Measurements from ENCODE around the gene NR0B2. TPM values are rescaled to one million over a fixed set of nuclear protein-coding genes. Genes with fewer than 3 reads are reported as not detected.

NR0B2 gene
- total RNA-seq, 2 donors from 2014 or later: 19.8 to 34.8 TPM

GRCh38 chr1:26890467-26890796, 23.3 kb downstream of the NR0B2 start:
- no peaks in the 10 kb centered on the region for H3K27me3 ChIP-seq
- peak in 1 of 3 donors; percentile 66 for TF ChIP-seq POLR2A (IDR thresholded peaks at IDR 0.05)
- TF ChIP-seq, protein P1, sequence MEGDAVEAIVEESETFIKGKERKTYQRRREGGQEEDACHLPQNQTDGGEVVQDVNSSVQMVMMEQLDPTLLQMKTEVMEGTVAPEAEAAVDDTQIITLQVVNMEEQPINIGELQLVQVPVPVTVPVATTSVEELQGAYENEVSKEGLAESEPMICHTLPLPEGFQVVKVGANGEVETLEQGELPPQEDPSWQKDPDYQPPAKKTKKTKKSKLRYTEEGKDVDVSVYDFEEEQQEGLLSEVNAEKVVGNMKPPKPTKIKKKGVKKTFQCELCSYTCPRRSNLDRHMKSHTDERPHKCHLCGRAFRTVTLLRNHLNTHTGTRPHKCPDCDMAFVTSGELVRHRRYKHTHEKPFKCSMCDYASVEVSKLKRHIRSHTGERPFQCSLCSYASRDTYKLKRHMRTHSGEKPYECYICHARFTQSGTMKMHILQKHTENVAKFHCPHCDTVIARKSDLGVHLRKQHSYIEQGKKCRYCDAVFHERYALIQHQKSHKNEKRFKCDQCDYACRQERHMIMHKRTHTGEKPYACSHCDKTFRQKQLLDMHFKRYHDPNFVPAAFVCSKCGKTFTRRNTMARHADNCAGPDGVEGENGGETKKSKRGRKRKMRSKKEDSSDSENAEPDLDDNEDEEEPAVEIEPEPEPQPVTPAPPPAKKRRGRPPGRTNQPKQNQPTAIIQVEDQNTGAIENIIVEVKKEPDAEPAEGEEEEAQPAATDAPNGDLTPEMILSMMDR (IDR thresholded peaks at IDR 0.05): no peak
- peak; percentile 36 for ATAC-seq
- H3K9me3 ChIP-seq: no peaks in the 10 kb centered on the region
- DNase-seq: no peak
- intact Hi-C loops (cut with DNase I): no loop called here
- peaks cover 5 to 27% of the 10 kb centered on the region in 2 donors for H3K36me3 ChIP-seq (replicated peaks in 1 of 2; ENCODE audit: insufficient read depth in 1 of 2, low read depth in 2 of 2)
- H3K4me1 ChIP-seq: peaks cover 17% of the 10 kb centered on the region
- peak overlapping the region; percentile 61 to 74 for H3K4me3 ChIP-seq
- WGBS, 2 donors: 0 to 2% methylated on average over 9 to 12 of the region's 12 CpGs
- H3K27ac ChIP-seq: peak overlapping the region; percentile 81 to 95 (median 92)

- peak; percentile 64 to 87 (median 83) for TF ChIP-seq POLR2A (IDR thresholded peaks at IDR 0.05)
- TF ChIP-seq, protein P1 (IDR thresholded peaks at IDR 0.05): no peak
- Histone ChIP-seq H3K27me3 (no peaks in the 10 kb centered on the region), H3K4me1 (peaks cover 17% of the 10 kb centered on the region), H3K4me3 (peak within 1 kb of the TSS; percentile 61 to 74), H3K9me3 (no peaks in the 10 kb centered on the region), H3K27ac (peak within 1 kb of the TSS; percentile 81 to 95 (median 92)), H3K36me3 (replicated peaks in 1 of 2; ENCODE audit: insufficient read depth in 1 of 2, low read depth in 2 of 2) (peaks cover 5 to 31% of the 10 kb centered on the region in 2 donors)
- intact Hi-C loops (cut with DNase I): no loop called here
- ATAC-seq (peak; percentile 93), DNase-seq (peak; percentile 79 to 85 (median 82))
- 1 to 2% methylated on average over 9 to 89 of the region's 89 CpGs for WGBS, 2 donors
Measured at GRCh38 chr1:26889551-26890466, 24.0 kb downstream of the NR0B2 start, which contains the start of gene GPN2. GPN2 (minus strand) TSS chr1:26890283; CDS start chr1:26890096, 187 bp downstream.

DNA sequence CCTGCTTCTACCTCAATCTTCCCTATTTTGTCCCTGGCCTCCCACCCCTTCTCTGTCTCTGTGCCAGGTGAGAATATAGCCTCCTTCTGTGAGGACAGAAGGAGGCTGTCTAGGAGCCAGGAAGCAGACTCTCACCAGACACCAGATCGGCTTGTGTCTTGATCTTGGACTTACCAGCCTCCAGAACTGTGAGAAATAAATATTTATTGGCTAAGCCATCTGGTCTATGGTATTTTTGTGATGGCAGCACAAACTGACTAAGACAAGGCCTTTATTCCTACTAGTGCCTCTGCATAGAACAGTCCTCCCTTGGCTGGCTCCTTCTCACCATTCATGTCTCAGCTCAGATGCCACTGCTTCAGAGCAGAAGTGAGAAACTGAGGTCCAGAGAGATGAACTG, 25.5 kb downstream of the NR0B2 start:
- intact Hi-C loops (cut with DNase I): no loop called here
- H3K4me3 ChIP-seq: no peak overlapping the region
- no peak for DNase-seq
- 85 to 86% methylated on average over 1 of the region's 1 CpG for WGBS, 2 donors
- no peak for ATAC-seq
- H3K27me3 ChIP-seq: no peaks in the 10 kb centered on the region
- no peaks in the 10 kb centered on the region for H3K9me3 ChIP-seq
- no peak overlapping the region for H3K27ac ChIP-seq
- TF ChIP-seq, protein P1 (IDR thresholded peaks at IDR 0.05): no peak
- TF ChIP-seq POLR2A (IDR thresholded peaks at IDR 0.05): no peak
- peaks cover 16 to 39% of the 10 kb centered on the region in 2 donors for H3K36me3 ChIP-seq (replicated peaks in 1 of 2; ENCODE audit: insufficient read depth in 1 of 2, low read depth in 2 of 2)
- peaks cover 17% of the 10 kb centered on the region for H3K4me1 ChIP-seq

DNA sequence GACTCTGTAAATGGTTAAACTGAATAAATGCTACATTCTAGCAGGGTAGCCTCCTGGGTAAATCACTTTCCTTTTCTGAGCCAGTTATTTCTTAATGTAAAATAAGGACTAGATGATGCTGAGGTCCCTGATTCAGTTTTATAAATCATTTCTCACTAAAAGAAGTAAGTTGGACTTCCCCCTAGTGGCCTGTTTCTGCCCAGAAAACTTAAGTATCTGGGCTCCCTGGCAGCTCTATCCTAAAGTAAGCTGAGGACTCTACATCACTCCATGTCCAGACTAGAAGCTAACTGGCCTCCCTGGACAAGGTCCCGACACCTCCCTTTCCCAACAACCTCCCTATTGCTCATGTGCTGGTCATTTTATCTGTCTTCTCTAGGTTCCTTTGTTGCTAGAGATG, 26.6 kb downstream of the NR0B2 start:
- TF ChIP-seq, protein P1 (IDR thresholded peaks at IDR 0.05): peak; percentile 17 to 42 (median 32)
- TF ChIP-seq POLR2A (IDR thresholded peaks at IDR 0.05): no peak
- no peaks in the 10 kb centered on the region for H3K9me3 ChIP-seq
- peaks cover 21 to 43% of the 10 kb centered on the region in 2 donors for H3K36me3 ChIP-seq (replicated peaks in 1 of 2; ENCODE audit: insufficient read depth in 1 of 2, low read depth in 2 of 2)
- no peak for ATAC-seq
- intact Hi-C loops (cut with DNase I): no loop called here
- 71 to 75% methylated on average over 1 of the region's 1 CpG for WGBS, 2 donors
- H3K27ac ChIP-seq: no peak overlapping the region
- no peak overlapping the region for H3K4me3 ChIP-seq
- peak in 2 of 4 donors; percentile 30 to 35 for DNase-seq
- H3K27me3 ChIP-seq: no peaks in the 10 kb centered on the region
- H3K4me1 ChIP-seq: peaks cover 17% of the 10 kb centered on the region
